ENCODE results near the gene PHF20.
"Not testable (repeated sequence)": the region's sequence is repeated elsewhere in the genome, so short reads cannot be mapped to it uniquely, and the experiment has no call there.

Gene PHF20

DNA sequence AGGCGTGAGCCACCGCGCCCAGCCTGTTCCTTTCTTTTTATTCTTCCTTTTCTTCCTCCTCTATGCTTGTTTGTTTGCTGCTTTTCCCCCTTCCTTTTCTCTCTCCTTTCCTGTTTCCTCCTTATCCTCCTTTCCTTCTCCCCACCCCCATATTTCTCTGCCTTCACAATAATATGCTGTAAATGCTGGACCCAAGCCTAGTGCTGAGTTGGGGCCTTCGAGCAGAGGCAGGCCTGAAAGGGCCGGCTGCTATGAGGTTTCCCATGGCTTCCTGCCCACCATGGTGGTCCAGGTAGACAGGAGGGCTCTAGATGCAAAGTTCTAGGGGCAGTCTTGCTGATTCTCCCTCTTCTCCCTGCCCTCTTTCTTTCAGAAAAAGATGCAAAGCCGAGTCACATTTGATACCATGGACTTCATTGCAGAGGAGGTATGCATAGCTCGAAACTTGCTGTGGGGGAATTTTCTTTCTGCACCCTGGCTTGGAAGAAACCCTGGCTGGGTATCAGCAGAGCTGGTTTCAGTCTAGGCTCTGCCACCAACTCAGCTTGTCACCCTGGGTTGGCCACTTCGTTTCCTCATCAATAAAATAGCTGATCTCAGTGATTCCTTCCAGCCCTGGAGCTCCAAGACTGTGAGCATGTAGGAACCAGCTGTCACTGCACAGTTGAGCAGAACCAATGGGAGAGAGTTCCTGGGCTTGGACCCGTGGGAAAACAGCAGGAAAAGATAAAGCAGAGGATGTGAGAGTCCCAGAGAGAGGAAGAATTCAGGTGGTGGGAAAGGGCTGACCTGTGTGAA is 204.0 kb downstream of the PHF20 start:
- no peak for DNase-seq (ENCODE audit: low spot score)

DNA sequence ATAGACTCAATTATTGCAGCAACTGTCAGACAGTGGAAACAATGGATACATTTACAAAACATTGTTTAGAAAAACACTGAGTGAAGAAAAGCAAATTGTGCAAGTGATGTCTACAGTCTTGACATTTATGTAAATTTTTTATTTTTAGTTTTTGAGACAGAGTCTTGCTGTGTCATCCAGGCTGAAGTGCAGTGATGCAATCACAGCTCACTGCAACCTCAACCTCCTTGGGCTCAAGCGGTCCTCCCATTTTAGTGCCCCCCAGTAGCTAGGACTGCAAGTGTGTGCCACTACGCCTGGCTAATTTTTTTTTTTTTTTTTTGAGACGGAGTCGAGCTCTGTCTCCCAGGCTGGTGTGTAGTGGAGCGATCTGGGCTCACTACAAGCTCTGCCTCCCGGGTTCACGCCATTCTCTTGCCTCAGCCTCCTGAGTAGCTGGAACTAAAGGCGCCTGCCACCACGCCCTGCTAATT is 206.3 kb downstream of the PHF20 start:
- DNase-seq (ENCODE audit: low spot score): no peak

DNA sequence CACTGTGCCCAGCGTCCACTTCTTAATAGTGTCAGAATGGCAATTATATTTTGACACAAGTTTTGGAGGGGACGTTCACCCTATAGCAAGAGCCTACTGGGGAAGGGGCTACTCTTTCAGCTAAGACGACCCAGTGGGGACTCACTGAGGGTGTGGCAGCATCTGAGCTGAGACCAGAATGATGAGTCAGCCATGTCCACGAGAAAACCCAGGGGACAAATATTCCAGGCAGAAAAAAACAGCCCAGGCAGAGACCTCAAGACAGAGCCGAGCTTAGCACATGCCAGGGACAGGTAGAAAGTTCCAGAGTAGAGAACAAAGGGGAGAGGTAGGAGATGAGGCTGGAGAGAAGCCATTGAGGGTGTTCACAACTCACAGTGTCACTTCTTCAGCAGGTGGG is 207.7 kb downstream of the PHF20 start:
- DNase-seq (ENCODE audit: low spot score): no peak

DNA sequence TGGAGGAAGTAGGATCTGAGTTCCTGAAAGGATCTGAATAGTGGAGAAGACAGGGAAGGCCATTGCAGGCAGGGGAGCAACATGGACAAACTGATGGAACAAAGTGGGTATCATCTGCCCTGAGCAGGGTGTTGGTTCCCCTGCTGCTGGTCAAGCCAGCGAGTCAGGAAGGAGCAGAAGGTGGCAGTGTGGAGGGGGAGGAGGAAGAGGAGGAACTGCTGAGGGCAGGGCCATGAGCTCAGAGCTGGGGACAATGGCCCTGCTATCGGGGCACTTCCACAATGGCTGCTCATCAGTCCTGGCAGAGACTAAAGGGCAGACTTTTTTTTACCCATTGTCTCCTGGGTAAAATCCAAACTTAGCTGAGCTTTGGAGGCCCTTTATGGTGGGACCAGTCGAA is 210.2 kb downstream of the PHF20 start:
- DNase-seq (ENCODE audit: low spot score): no peak

DNA sequence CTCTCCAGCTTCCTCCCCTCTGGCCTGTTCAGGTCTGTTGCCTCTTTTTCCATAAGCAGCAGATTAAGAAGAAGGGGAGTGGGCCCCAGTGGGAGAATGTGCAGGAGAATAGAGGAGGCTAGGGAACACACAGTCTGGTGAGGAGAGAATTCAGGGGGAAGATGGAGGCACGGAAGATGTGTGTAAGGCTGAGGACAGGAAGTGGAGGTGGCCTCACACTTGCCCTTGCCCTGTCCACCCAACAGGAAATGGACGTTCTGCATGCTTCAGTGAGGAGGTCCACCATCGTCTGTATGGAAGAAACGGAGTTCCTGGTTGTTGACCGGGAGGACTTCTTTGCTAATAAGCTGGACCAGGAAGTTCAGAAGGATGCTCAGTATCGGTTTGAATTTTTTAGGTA is 212.6 kb downstream of the PHF20 start:
- no peak for DNase-seq (ENCODE audit: low spot score)

DNA sequence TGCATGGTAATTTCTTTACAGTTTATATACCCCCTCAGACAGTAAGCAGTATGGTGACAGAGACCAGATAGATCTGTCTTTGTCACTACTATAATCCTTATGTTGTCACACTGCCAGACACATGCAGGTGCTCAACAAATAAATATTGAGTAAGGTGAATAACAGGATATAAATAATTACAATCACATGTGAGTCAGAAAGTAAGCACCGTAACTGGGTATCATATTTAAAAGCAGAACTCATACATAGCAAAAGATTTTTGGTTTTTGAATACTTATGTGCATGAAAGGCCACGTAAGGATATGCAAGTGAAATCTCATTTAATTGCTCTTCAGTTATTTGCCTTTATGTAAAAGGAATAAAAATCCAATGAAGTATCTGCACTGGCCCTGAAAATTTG is 214.0 kb downstream of the PHF20 start:
- no peak for DNase-seq (ENCODE audit: low spot score)

DNA sequence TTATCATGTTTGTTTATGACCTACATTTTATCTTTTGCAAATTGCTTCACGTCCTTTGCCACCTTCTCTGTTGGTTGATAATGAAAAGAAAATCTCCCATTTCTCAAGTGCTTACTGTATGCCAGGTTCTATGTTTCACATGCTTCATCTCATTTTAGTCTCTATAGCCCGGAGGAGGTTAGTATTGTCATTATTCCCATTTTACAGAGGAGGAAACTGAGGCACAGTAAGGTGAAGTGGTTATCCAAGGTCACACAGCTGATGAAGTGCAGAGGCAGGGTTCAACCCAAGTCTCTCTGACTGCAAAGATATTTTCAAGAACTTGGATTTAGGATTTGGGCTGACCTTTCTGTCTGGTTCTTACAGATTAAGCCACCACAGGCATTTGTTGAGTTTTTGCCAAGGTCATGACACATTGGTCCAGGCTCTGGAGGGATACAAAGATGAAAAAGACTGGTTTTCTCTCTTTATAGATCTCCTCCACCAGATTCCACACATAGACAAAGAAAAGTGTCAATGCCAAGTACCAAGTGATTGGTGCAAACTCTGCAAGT is 217.2 kb downstream of the PHF20 start:
- DNase-seq (ENCODE audit: low spot score): no peak

DNA sequence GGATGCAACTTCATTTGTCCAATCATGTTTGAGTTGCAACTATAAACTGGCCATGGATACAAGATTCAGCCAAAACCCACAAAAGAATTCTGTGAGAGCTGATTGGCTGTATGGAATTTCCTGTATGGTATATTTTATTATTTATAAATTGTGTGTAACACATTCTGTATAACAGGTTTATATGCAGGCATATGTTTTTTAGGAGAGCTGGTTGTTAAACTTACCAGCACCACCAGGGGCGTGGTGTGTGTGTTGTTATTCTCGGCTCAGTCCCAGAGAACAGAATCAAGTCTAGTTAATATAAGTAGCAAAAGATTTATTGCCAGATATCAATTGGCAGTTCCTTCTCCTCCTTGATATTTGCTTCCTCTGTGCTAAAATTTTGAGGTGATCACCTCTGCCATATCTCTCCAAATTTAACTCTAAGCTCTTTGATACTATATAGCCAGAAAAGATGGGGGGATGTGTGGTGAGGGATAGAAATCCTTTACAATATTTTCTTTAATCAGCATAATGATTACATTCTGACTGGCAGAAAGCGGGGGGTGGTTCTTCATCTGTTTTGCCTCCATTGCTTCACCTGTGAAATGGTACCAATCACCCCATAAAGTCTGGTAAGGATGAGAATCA is 219.4 kb downstream of the PHF20 start:
- DNase-seq (ENCODE audit: low spot score): peak; percentile 15

DNA sequence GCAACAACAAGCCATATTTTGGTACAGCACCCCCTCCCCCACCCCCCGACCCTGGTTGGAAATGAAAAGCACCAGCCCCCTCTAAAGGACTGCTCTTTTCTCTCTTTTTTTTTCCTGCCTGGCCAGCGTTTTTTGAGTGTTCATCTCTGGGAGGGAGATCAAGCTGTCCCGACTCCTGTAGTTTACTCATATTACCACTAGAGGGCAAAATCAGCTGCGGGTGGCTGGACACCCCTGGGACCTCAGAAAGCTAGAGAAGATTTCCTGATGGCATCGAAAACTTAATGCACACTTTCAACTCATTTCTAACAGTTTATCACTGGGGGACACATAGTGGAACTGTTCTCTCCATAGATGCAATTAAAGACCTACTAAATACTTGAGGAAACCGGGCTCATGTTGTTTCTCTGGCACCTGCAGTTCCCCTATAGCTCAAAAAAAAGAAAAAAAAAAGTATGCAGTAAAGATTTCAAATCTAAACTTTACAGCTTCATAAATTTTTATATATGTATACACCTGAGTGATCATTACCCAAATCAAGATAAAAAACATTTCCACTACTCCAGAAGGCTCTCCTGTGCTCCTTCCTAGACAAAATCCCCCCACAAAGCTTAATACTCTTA is 221.0 kb downstream of the PHF20 start:
- peak; percentile 72 for DNase-seq (ENCODE audit: low spot score)

DNA sequence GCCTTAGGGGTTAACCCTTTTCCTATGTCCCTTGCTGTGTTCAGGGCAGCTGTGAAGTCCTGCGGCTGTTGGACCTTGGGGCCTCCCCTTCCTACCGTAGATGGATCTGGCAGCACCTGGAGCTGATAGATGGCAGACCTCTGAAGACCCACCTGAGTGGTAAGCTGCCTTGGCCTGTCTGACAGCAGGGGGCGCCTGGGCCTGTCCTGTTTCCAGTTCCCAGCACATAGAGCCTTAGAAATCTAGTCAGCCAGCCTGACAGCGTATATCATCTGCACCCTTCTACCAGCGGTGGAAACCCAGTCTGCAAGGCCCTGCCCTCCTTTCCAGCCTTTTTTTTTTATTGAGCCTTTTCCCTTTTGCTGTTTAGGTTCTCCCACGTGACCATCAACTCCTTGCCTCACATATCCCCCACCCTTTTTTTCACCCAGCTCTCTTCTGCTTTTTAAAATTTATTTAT is 223.2 kb downstream of the PHF20 start:
- DNase-seq (ENCODE audit: low spot score): peak; percentile 72

DNA sequence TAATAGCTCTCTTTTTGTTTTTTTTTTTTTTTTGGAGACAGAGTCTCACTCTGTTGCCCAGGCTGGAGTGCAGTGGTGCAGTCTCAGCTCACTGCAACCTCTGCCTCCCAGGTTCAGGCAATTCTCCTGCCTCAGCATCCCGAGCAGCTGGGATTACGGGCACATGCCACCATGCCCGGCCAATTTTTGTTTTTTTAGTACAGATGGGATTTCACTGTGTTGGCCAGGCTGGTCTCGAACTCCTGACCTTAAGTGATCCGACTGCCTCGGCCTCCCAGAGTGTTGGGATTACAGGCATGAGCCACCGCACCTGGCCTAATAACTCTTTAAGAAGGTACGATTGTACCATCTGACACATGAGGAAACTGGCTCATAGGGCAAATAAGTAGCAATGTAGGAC is 224.7 kb downstream of the PHF20 start:
- DNase-seq (ENCODE audit: low spot score): not testable (repeated sequence)
